T-helper 17 cell (primary cell): ENCODE data around the gene PPM1F. TPM values are rescaled to one million over a fixed set of nuclear protein-coding genes. Genes with fewer than 3 reads are reported as not detected.
"Not testable (repeated sequence)": the region's sequence is repeated elsewhere in the genome, so short reads cannot be mapped to it uniquely, and the experiment has no call there.

Experiments used
- ATAC-seq: fragments of 150-1000 bp; cut with Tn5 transposase; 2 replicates; pipeline ENCODE4 v1.10.0; 2021; ENCODE audit warnings: mild to moderate bottlenecking, moderate library complexity
- DNase-seq, 3 donors: peaks; one replicate each; pipeline versions ENCODE4 v3.0.0 to v3.0.0-alpha.2; 2020 to 2021
- H3K9me3 ChIP-seq: one replicate; pipeline ENCODE4 v1.7.0; 2013; ENCODE audit warnings: low read length, mild to moderate bottlenecking; ENCODE audit not compliant: control insufficient read depth, poor library complexity, severe bottlenecking
- H3K27ac Mint-ChIP-seq: one replicate; pipeline ENCODE4 v1.8.0; 2022; ENCODE audit warnings: mild to moderate bottlenecking, moderate library complexity, mixed read lengths
- H3K27me3 Mint-ChIP-seq: one replicate; pipeline ENCODE4 v1.8.0; 2022; ENCODE audit warnings: mixed read lengths
- H3K36me3 Mint-ChIP-seq: one replicate; pipeline ENCODE4 v1.8.0; 2022; ENCODE audit warnings: low read depth, mixed read lengths
- H3K4me1 Mint-ChIP-seq: one replicate; pipeline ENCODE4 v1.8.0; 2022; ENCODE audit warnings: mild to moderate bottlenecking, mixed read lengths
- H3K4me3 Mint-ChIP-seq: one replicate; pipeline ENCODE4 v1.8.0; 2022; ENCODE audit warnings: mild to moderate bottlenecking, moderate library complexity, mixed read lengths
- total RNA-seq, 4 donors: library from RNA in 2 of 4; stranded (reverse) in 2 of 4; gene quantifications; one replicate each; pipeline ENCODE4 v1.2.3 and lab custom pipeline; 2022 to 2026

PPM1F gene
- total RNA-seq, 2 donors from 2014 or later: 15.8 to 16.2 TPM

- H3K27me3 Mint-ChIP-seq: no peaks in the 10 kb centered on the region
- H3K36me3 Mint-ChIP-seq: no peaks in the 10 kb centered on the region
- peaks cover 2% of the 10 kb centered on the region for H3K4me1 Mint-ChIP-seq
- ATAC-seq (no peak), DNase-seq (no peak)
- no peaks in the 10 kb centered on the region for H3K9me3 ChIP-seq
- no peak overlapping the region for H3K27ac Mint-ChIP-seq
- H3K4me3 Mint-ChIP-seq: no peak overlapping the region
These were observed 30.1 kb downstream of the PPM1F start for GRCh38 chr22:21922370-21923162.

GRCh38 chr22:21921729-21922128 lies 30.9 kb downstream of the PPM1F start:
- Mint-ChIP-seq H3K4me3 (no peak overlapping the region), H3K27me3 (no peaks in the 10 kb centered on the region), H3K27ac (no peak overlapping the region), H3K36me3 (no peaks in the 10 kb centered on the region), H3K4me1 (no peaks in the 10 kb centered on the region)
- no peaks in the 10 kb centered on the region for H3K9me3 ChIP-seq
- ATAC-seq: no peak
- DNase-seq: no peak

- Mint-ChIP-seq H3K27me3 (no peaks in the 10 kb centered on the region), H3K27ac (no peak overlapping the region)
These were observed 31.4 kb downstream of the PPM1F start for GRCh38 chr22:21921184-21921721.

GRCh38 chr22:21920341-21921183 lies 32.1 kb downstream of the PPM1F start:
- no peaks in the 10 kb centered on the region for H3K4me1 Mint-ChIP-seq
- H3K9me3 ChIP-seq: no peaks in the 10 kb centered on the region
- H3K27me3 Mint-ChIP-seq: no peaks in the 10 kb centered on the region
- no peaks in the 10 kb centered on the region for H3K36me3 Mint-ChIP-seq
- DNase-seq (no peak), ATAC-seq (no peak)
- no peak overlapping the region for H3K4me3 Mint-ChIP-seq
- H3K27ac Mint-ChIP-seq: no peak overlapping the region

More at GRCh38 chr22:21921184-21921721, 31.4 kb downstream of the PPM1F start:
- H3K9me3 ChIP-seq: no peaks in the 10 kb centered on the region
- H3K4me1 Mint-ChIP-seq: no peaks in the 10 kb centered on the region
- H3K36me3 Mint-ChIP-seq: no peaks in the 10 kb centered on the region
- H3K4me3 Mint-ChIP-seq: no peak overlapping the region
- DNase-seq: no peak
- no peak for ATAC-seq

- Mint-ChIP-seq H3K27me3 (no peaks in the 10 kb centered on the region), H3K4me1 (no peaks in the 10 kb centered on the region), H3K36me3 (no peaks in the 10 kb centered on the region), H3K27ac (no peak overlapping the region), H3K4me3 (no peak overlapping the region)
- ATAC-seq: no peak
- H3K9me3 ChIP-seq: no peaks in the 10 kb centered on the region
- no peak for DNase-seq
These were observed 32.9 kb downstream of the PPM1F start for GRCh38 chr22:21919526-21920307.

- Mint-ChIP-seq H3K27me3 (no peaks in the 10 kb centered on the region), H3K4me1 (no peaks in the 10 kb centered on the region), H3K4me3 (no peak overlapping the region), H3K36me3 (no peaks in the 10 kb centered on the region), H3K27ac (no peak overlapping the region)
- H3K9me3 ChIP-seq: no peaks in the 10 kb centered on the region
- DNase-seq (no peak), ATAC-seq (no peak)
These were observed 34.0 kb downstream of the PPM1F start for GRCh38 chr22:21918466-21919185.

GRCh38 chr22:21917959-21918261 lies 34.7 kb downstream of the PPM1F start:
- H3K4me3 Mint-ChIP-seq: no peak overlapping the region
- DNase-seq: no peak

GRCh38 chr22:21917181-21917958 lies 35.3 kb downstream of the PPM1F start:
- ATAC-seq (no peak), DNase-seq (no peak)
- no peaks in the 10 kb centered on the region for H3K4me1 Mint-ChIP-seq
- H3K36me3 Mint-ChIP-seq: no peaks in the 10 kb centered on the region
- H3K27ac Mint-ChIP-seq: no peak overlapping the region
- H3K9me3 ChIP-seq: no peaks in the 10 kb centered on the region
- no peaks in the 10 kb centered on the region for H3K27me3 Mint-ChIP-seq
- no peak overlapping the region for H3K4me3 Mint-ChIP-seq

More at GRCh38 chr22:21917959-21918261, 34.7 kb downstream of the PPM1F start:
- Mint-ChIP-seq H3K27ac (no peak overlapping the region), H3K27me3 (no peaks in the 10 kb centered on the region), H3K4me1 (no peaks in the 10 kb centered on the region), H3K36me3 (no peaks in the 10 kb centered on the region)
- H3K9me3 ChIP-seq: no peaks in the 10 kb centered on the region
- ATAC-seq: no peak

GRCh38 chr22:21916309-21916918 lies 36.2 kb downstream of the PPM1F start:
- no peak overlapping the region for H3K4me3 Mint-ChIP-seq
- ATAC-seq (no peak), DNase-seq (no peak)
- peaks cover 2% of the 10 kb centered on the region for H3K4me1 Mint-ChIP-seq
- no peaks in the 10 kb centered on the region for H3K9me3 ChIP-seq
- no peaks in the 10 kb centered on the region for H3K27me3 Mint-ChIP-seq
- H3K36me3 Mint-ChIP-seq: no peaks in the 10 kb centered on the region
- H3K27ac Mint-ChIP-seq: no peak overlapping the region

GRCh38 chr22:21915624-21916308 lies 36.9 kb downstream of the PPM1F start:
- no peak for ATAC-seq
- Mint-ChIP-seq H3K36me3 (no peaks in the 10 kb centered on the region), H3K27ac (no peak overlapping the region), H3K4me1 (peaks cover 2% of the 10 kb centered on the region), H3K27me3 (no peaks in the 10 kb centered on the region), H3K4me3 (no peak overlapping the region)
- no peaks in the 10 kb centered on the region for H3K9me3 ChIP-seq
- DNase-seq: no peak

- H3K4me3 Mint-ChIP-seq, H3K27ac Mint-ChIP-seq, DNase-seq, H3K27me3 Mint-ChIP-seq, H3K4me1 Mint-ChIP-seq, H3K36me3 Mint-ChIP-seq, ATAC-seq, H3K9me3 ChIP-seq: not testable (repeated sequence)
These were observed 38.5 kb downstream of the PPM1F start for GRCh38 chr22:21914033-21914642.
